ENCODE measurements around the gene ZNF433.

DNA sequence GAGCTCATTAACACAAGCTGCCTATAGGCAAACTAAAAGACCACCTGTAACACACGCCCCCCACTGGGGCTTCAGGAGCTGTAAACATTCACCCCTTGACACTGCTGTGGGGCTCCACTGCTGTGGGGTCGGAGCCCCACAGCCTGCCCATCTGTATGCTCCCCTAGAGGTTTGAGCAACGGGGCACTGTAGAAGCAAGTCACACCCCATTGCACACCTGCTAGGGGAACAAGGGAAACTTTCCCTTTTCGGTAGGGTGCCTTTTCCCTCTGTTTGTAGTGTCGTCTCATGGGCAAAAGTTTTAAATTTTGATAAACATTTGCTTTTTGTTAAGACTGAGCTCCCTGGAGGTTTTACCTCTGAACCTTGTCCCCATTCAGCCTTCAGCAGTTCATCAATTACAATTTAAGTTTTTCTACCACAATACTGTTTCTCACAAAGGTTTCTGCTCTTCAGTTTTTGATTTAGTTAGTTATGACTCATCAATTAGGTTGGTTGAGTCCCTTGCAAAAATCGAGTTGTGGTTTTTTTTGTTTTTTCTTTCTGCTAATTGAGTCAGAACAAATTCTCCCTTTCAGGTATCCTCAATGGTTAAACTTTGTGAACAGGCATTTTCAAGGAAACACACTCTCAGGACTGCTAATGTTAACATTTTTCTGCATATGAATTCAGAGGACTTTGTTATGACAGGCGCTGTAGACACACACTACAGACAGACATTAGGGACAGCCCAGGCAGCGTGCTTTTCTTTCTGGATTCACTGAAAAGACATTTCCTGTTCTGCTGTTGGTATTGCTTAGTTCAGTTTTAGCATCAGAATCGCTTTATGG, 35.1 kb downstream of the ZNF433 start:
- TF ChIP-seq JUND (IDR thresholded peaks at IDR 0.05) (0 out of 2 replicates have a peak, but pooled peaks have one; percentile 3), SIN3A (IDR thresholded peaks at IDR 0.05; ENCODE audit: borderline replicate concordance, low read depth, low read length) (no peak), SMC3 (IDR thresholded peaks at IDR 0.05; ENCODE audit: low read depth, low read length) (no peak), YY1 (IDR thresholded peaks at IDR 0.05; ENCODE audit: low read depth) (no peak), EZH2phosphoT487 (IDR thresholded peaks at IDR 0.05; ENCODE audit: borderline replicate concordance, low read depth) (no peak), RCOR1 (IDR thresholded peaks at IDR 0.05; ENCODE audit: low read length) (no peak), POLR2AphosphoS5 (IDR thresholded peaks at IDR 0.05; ENCODE audit: low read depth, low read length) (no peak), EP300 (IDR thresholded peaks at IDR 0.05; ENCODE audit: borderline replicate concordance in 1 of 2, low read depth in 1 of 2, low read length in 1 of 2) (no peak), RAD21 (IDR thresholded peaks at IDR 0.05; ENCODE audit: low read length) (no peak), ELF1 (IDR thresholded peaks at IDR 0.05) (no peak)
- TF ChIP-seq, protein P1, sequence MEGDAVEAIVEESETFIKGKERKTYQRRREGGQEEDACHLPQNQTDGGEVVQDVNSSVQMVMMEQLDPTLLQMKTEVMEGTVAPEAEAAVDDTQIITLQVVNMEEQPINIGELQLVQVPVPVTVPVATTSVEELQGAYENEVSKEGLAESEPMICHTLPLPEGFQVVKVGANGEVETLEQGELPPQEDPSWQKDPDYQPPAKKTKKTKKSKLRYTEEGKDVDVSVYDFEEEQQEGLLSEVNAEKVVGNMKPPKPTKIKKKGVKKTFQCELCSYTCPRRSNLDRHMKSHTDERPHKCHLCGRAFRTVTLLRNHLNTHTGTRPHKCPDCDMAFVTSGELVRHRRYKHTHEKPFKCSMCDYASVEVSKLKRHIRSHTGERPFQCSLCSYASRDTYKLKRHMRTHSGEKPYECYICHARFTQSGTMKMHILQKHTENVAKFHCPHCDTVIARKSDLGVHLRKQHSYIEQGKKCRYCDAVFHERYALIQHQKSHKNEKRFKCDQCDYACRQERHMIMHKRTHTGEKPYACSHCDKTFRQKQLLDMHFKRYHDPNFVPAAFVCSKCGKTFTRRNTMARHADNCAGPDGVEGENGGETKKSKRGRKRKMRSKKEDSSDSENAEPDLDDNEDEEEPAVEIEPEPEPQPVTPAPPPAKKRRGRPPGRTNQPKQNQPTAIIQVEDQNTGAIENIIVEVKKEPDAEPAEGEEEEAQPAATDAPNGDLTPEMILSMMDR (IDR thresholded peaks at IDR 0.05) = no peak
- TF ChIP-seq, protein P2, sequence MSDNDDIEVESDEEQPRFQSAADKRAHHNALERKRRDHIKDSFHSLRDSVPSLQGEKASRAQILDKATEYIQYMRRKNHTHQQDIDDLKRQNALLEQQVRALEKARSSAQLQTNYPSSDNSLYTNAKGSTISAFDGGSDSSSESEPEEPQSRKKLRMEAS (IDR thresholded peaks at IDR 0.05; ENCODE audit: low read depth) = no peak
- TF ChIP-seq, protein P3, sequence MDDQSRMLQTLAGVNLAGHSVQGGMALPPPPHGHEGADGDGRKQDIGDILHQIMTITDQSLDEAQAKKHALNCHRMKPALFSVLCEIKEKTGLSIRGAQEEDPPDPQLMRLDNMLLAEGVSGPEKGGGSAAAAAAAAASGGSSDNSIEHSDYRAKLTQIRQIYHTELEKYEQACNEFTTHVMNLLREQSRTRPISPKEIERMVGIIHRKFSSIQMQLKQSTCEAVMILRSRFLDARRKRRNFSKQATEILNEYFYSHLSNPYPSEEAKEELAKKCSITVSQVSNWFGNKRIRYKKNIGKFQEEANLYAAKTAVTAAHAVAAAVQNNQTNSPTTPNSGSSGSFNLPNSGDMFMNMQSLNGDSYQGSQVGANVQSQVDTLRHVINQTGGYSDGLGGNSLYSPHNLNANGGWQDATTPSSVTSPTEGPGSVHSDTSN (IDR thresholded peaks at IDR 0.05) = no peak

All from SK-N-SH (cell line).